B cell (primary cell): Measurements from ENCODE around the gene BMPR1A.

Experiments
- EZH2 ChIP-seq: IDR thresholded peaks from 2 replicates; pipeline ENCODE4 v1.6.1; 2012; ENCODE audit warnings: borderline replicate concordance, low read depth, mild to moderate bottlenecking, moderate library complexity, low read length; ENCODE audit not compliant: insufficient read depth, poor library complexity, severe bottlenecking
- TF ChIP-seq, protein P1 (sequence below): fragments of 200-600 bp; IDR thresholded peaks from one replicate; pipeline ENCODE4 v1.8.0; 2022; ENCODE audit warnings: antibody characterized with exemption, mild to moderate bottlenecking

DNA sequence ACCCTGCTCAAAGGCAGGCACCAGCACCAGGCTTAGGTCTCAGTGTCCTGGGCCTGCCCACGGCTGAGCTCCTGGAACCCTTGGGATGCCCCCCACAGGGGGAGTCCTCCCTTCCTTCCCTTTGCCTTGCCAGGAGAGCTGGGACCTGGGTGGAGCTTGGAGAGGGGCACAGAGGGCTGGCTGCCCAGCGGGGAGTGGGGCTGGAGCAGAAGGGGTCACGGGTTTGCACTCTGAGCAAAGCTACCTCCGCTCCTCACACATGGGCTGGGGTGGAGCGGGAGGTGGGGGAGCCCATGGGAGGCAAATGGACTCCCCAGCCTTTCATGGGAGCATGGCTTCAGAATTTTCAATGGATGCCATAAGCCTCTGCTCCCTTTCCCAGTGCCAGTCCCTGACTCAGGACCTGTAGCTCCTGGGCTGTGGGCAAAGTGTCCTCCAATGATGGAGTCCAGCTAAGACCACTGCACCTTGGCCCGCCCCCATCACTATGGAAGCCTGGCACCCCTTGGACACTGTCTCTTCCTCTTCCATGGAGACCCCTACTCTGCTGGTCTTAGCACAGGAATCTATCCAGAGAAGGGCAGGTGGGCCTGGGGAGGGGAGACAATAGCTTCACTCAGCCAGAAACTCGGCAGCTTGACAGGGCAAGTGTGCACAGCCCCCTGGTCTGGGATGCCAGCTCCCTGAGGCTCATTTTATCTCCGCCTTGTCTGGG, 48.2 kb upstream of the BMPR1A start:
- TF ChIP-seq, protein P1, sequence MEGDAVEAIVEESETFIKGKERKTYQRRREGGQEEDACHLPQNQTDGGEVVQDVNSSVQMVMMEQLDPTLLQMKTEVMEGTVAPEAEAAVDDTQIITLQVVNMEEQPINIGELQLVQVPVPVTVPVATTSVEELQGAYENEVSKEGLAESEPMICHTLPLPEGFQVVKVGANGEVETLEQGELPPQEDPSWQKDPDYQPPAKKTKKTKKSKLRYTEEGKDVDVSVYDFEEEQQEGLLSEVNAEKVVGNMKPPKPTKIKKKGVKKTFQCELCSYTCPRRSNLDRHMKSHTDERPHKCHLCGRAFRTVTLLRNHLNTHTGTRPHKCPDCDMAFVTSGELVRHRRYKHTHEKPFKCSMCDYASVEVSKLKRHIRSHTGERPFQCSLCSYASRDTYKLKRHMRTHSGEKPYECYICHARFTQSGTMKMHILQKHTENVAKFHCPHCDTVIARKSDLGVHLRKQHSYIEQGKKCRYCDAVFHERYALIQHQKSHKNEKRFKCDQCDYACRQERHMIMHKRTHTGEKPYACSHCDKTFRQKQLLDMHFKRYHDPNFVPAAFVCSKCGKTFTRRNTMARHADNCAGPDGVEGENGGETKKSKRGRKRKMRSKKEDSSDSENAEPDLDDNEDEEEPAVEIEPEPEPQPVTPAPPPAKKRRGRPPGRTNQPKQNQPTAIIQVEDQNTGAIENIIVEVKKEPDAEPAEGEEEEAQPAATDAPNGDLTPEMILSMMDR, result no peak
- TF ChIP-seq EZH2, result no peak
